Heart left ventricle (tissue), 16 donors: ENCODE results near the gene SPANXN1. TPM values are rescaled to one million over a fixed set of nuclear protein-coding genes. Genes with fewer than 3 reads are reported as not detected.
A peak's percentile ranks its signal among the peaks of the same experiment; 100 is the strongest.
"Not testable (repeated sequence)": the region's sequence is repeated elsewhere in the genome, so short reads cannot be mapped to it uniquely, and the experiment has no call there.

Source experiments
- ATAC-seq, 4 donors: fragments of 200-7000 bp; cut with Tn5 transposase; one replicate each; pipeline ENCODE4 v1.9.1; 2020 to 2022; ENCODE audit warnings: moderate library complexity in 4 of 4, mild to moderate bottlenecking in 3 of 4, moderate number of reproducible peaks in 1 of 4
- DNase-seq, 5 donors: peaks; one replicate each; pipeline ENCODE4 v3.0.0-alpha.2; 2020
- H3K27ac ChIP-seq, 12 donors: fragments of 200-600 bp; sonication (generic) in 4 of 12; one replicate each; pipeline versions ENCODE4 v1.5.0 to v1.8.0; 2016 to 2022; ENCODE audit warnings: mild to moderate bottlenecking in 2 of 12
- H3K27me3 ChIP-seq, 9 donors: fragments of 200-600 bp; sonication (generic) in 2 of 9; one replicate each; pipeline versions ENCODE4 v1.5.1 to v1.8.0; 2016 to 2022; ENCODE audit warnings: mild to moderate bottlenecking in 3 of 9
- H3K36me3 ChIP-seq, 9 donors: fragments of 200-600 bp; sonication (generic) in 2 of 9; one replicate each; pipeline versions ENCODE4 v1.5.0 to v1.8.0; 2018 to 2022; ENCODE audit warnings: mild to moderate bottlenecking in 2 of 9
- H3K4me1 ChIP-seq, 12 donors: fragments of 200-600 bp; sonication (generic) in 4 of 12; one replicate each; pipeline versions ENCODE4 v1.5.0 to v1.8.0; 2016 to 2022; ENCODE audit warnings: mild to moderate bottlenecking in 3 of 12
- H3K4me3 ChIP-seq, 12 donors: fragments of 200-600 bp; sonication (generic) in 4 of 12; one replicate each; pipeline versions ENCODE4 v1.5.0 to v1.8.0; 2017 to 2022; ENCODE audit warnings: mild to moderate bottlenecking in 9 of 12, moderate library complexity in 4 of 12
- H3K9me3 ChIP-seq, 12 donors: fragments of 200-600 bp; sonication (generic) in 4 of 12; one replicate each; pipeline versions ENCODE4 v1.5.0 to v1.8.0; 2016 to 2022; ENCODE audit warnings: mild to moderate bottlenecking in 1 of 12
- CTCF ChIP-seq, 12 donors: fragments of 200-600 bp; sonication (generic) in 4 of 12; IDR thresholded peaks; one replicate each; pipeline versions ENCODE4 v1.5.0 to v1.8.0; 2018 to 2022; ENCODE audit warnings: antibody characterized with exemption in 12 of 12, mild to moderate bottlenecking in 5 of 12
- POLR2A ChIP-seq, 2 donors: fragments of 450-650 bp; IDR thresholded peaks; one replicate each; pipeline ENCODE4 v1.6.1; 2017; ENCODE audit warnings: antibody characterized with exemption in 2 of 2, mild to moderate bottlenecking in 2 of 2, moderate library complexity in 2 of 2
- WGBS, 4 donors: extraction: QIAGEN DNeasy Blood & Tissue Kit in 2 of 4; methylation state at CpG; one replicate each; pipeline versions ENCODE4 v1.1.5 to v1.1.7; 2013 to 2018; 5-methylcytosine and 5-hydroxymethylcytosine counted together
- intact Hi-C, 10 donors: fragments of 100-400 bp; cut with DNase I; formaldehyde crosslinking; loops; one replicate each; pipeline versions ENCODE4 v1.11.1 to v1.14.2; 2022
- long read RNA-seq, 3 donors: library from polyadenylated mRNA; unstranded; transcript quantifications; one replicate each; pipeline ENCODE4 v2.0.0, GENCODE V29; 2020 to 2021
- polyA plus RNA-seq, 2 donors: library from polyadenylated mRNA; stranded (reverse); fragments of 200-250 nt; gene quantifications; one replicate each; pipeline ENCODE4 v1.2.3, GENCODE V29; 2013
- total RNA-seq, 9 donors: library from RNA; depleted of rRNA in 2 of 9; stranded (reverse); fragments of >200 nt in 2 of 9; fragmentation: NEBNext Ultra II Directional in 3 of 9; extraction: Animal tissue kit (Norgen Biotek cat#: 25700) in 3 of 9; gene quantifications; one replicate each; pipeline versions ENCODE4 v1.1.0 to v1.2.4, GENCODE V29; 2016 to 2023
- donor health status: ischemic (EF 13 %, LVEDD 7.1; RV severe dilation, severe dysfunction).
- donor health status: healthy with polysubstance abuse.
- donor health status: DM: no; HTN: yes; CAD: no.
- donor health status: DM: no; HTN: no; CAD: no.
- donor health status: ischemic (EF 25% LVEDD 6.9; RV normal size, moderate dysfunction).
- donor health status: ischemic (EF 25% LVEDD 5.7; RV mildly dilated, moderate dysfunction).
- donor health status: healthy.
- donor health status: DM: yes; HTN: yes; CAD: no.
- donor health status: ischemic (EF 35%, LVEDD 5.7; RV mildly dilated, moderate dysfunction).
- donor health status: nonischemic (EF 11% LVEDD 7.7; RV severe dilation, severe dysfunction).
- donor health status: DM: yes; HTN: yes; CAD: no.
- donor health status: PGD.
- donor health status: ischemic (EF 29% LVEDD 5.4; RV normal size, mild dysfunction).
- donor health status: nonischemic (EF 23%, LVEDD 6.1; RV moderate dilation, normal function).

The SPANXN1 gene
- total RNA-seq, result not detected
- not detected for polyA plus RNA-seq
- long read RNA-seq, donor 1, result 0 reads
- long read RNA-seq, donor 2, result 0 reads
- long read RNA-seq, donor 3, result 0 reads

GRCh38 chrX:145247203-145247602 is at the start of gene SPANXN1:
SPANXN1 (plus strand) TSS chrX:145247503; CDS start chrX:145247587, 84 bp downstream.
- H3K27ac ChIP-seq, H3K4me1 ChIP-seq, intact Hi-C loops, H3K27me3 ChIP-seq, H3K4me3 ChIP-seq, H3K36me3 ChIP-seq, ATAC-seq, H3K9me3 ChIP-seq, DNase-seq: not testable (repeated sequence)
- 0 to 72% (median 13%) methylated on average over 1 to 4 of the region's 4 CpGs for WGBS, 4 donors

GRCh38 chrX:145199078-145199477 is 48.2 kb upstream of the SPANXN1 start:
- 65 to 86% (median 77%) methylated on average over 3 of the region's 3 CpGs for WGBS, 4 donors
- ATAC-seq (no peak), DNase-seq (no peak)

GRCh38 chrX:145213504-145213903 is 33.8 kb upstream of the SPANXN1 start:
- WGBS, 4 donors, result 32 to 56% (median 42%) methylated on average over 2 of the region's 2 CpGs

More at GRCh38 chrX:145199078-145199477, 48.2 kb upstream of the SPANXN1 start:
- no peaks in the 10 kb centered on the region for H3K27me3 ChIP-seq
- no peak overlapping the region for H3K4me3 ChIP-seq
- TF ChIP-seq CTCF (IDR thresholded peaks at IDR 0.05), result no peak
- no peak for TF ChIP-seq POLR2A (IDR thresholded peaks at IDR 0.05)
- no peaks in the 10 kb centered on the region for H3K36me3 ChIP-seq
- no peak overlapping the region for H3K27ac ChIP-seq
- H3K4me1 ChIP-seq, result no peaks in the 10 kb centered on the region
- intact Hi-C loops, result no loop called here
- H3K9me3 ChIP-seq, result no peaks in the 10 kb centered on the region

GRCh38 chrX:145292218-145292617 is 44.9 kb downstream of the SPANXN1 start:
- WGBS, 4 donors, result 34 to 41% (median 36%) methylated on average over 4 of the region's 4 CpGs
- H3K4me3 ChIP-seq, result no peak overlapping the region
- DNase-seq, result no peak
- H3K36me3 ChIP-seq, result no peaks in the 10 kb centered on the region
- H3K27ac ChIP-seq, result no peak overlapping the region
- peaks cover 0 to 6% (median 0%) of the 10 kb centered on the region in 9 donors for H3K27me3 ChIP-seq
- no peaks in the 10 kb centered on the region for H3K9me3 ChIP-seq
- TF ChIP-seq CTCF (IDR thresholded peaks at IDR 0.05), result no peak
- TF ChIP-seq POLR2A (IDR thresholded peaks at IDR 0.05), result no peak
- no peak for ATAC-seq
- no peaks in the 10 kb centered on the region for H3K4me1 ChIP-seq
- intact Hi-C loops, result no loop called here

More at GRCh38 chrX:145213504-145213903, 33.8 kb upstream of the SPANXN1 start:
- Histone ChIP-seq H3K4me3 (no peak overlapping the region), H3K9me3 (no peaks in the 10 kb centered on the region), H3K27me3 (no peaks in the 10 kb centered on the region), H3K36me3 (no peaks in the 10 kb centered on the region), H3K27ac (no peak overlapping the region), H3K4me1 (no peaks in the 10 kb centered on the region)
- intact Hi-C loops, result no loop called here
- no peak for TF ChIP-seq POLR2A (IDR thresholded peaks at IDR 0.05)
- peak in 3 of 12 donors; percentile 11 to 32 (median 19) for TF ChIP-seq CTCF (IDR thresholded peaks at IDR 0.05)
- DNase-seq (no peak), ATAC-seq (no peak)
